ENCODE measurements around the gene ELK4.

DNA sequence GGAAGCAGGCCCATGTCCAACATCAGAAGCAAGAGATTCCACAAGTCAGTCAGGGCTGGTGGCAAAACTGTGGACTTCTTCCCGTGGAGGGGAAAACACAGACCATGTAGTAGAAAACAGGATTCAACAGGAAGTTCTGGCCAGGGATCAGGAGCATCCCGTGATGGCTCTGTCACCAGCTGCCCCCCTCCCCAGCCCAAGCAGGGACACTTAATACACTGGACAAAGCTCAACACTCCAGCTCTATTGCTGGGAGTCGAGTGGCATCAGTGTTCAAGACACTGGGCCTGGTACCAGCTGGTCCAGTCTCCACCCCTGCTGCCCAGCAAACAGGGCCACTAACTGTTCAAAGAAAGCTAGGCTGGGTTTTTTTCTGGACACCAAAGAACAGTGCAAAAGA lies 44.8 kb upstream of the ELK4 start:
- TF ChIP-seq ZFX (IDR thresholded peaks at IDR 0.05; ENCODE audit: borderline replicate concordance), result no peak
- TF ChIP-seq, protein P1, sequence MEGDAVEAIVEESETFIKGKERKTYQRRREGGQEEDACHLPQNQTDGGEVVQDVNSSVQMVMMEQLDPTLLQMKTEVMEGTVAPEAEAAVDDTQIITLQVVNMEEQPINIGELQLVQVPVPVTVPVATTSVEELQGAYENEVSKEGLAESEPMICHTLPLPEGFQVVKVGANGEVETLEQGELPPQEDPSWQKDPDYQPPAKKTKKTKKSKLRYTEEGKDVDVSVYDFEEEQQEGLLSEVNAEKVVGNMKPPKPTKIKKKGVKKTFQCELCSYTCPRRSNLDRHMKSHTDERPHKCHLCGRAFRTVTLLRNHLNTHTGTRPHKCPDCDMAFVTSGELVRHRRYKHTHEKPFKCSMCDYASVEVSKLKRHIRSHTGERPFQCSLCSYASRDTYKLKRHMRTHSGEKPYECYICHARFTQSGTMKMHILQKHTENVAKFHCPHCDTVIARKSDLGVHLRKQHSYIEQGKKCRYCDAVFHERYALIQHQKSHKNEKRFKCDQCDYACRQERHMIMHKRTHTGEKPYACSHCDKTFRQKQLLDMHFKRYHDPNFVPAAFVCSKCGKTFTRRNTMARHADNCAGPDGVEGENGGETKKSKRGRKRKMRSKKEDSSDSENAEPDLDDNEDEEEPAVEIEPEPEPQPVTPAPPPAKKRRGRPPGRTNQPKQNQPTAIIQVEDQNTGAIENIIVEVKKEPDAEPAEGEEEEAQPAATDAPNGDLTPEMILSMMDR (IDR thresholded peaks at IDR 0.05), result no peak

Measured in 22Rv1 (cell line).